ENCODE results near the gene STX16. TPM values are rescaled to one million over a fixed set of nuclear protein-coding genes. Genes with fewer than 3 reads are reported as not detected.

STX16 gene
- total RNA-seq, 4 donors from 2014 or later = 29.6 to 49.2 (median 32.8) TPM

DNA sequence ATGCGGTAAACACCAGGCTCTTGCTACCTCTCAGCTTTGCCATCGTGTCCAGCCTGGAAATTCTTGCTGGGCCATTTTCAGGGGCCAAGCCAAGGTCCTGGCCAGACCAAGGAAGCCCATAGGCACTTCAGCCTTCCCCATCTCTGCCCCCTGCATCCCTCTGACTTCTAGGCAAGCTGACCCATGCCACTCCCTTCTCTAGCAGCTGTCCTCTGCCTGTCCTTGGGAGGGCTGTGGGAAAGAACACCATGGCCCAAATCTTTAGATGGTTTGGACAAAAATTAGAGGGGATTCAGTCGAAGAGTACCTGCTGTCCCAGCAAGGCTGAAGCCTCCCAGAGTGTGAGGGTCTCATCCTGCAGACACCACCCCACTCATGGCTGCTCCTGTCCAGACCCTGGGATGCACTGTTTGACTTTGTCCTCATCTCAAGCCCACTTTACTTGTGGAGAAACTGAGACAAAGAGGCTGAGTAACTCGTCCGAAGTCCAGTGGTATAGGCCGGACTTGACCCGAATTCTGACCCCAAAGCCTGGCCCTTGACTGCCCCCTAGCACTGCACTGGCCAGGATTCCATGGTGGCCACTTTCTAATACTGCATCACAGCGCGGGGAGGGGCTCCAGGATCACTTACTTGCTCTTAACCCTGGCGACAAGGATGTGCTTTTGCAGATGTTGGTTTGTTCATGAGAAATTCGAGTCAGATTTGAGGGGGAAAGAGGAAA, 22.4 kb upstream of the STX16 start:
- Histone ChIP-seq H3K9me3 (no peaks in the 10 kb centered on the region), H3K27me3 (no peaks in the 10 kb centered on the region), H3K4me3 (no peak overlapping the region), H3K36me3 (no peaks in the 10 kb centered on the region), H3K4me1 (peaks cover 0 to 8% (median 7%) of the 10 kb centered on the region in 3 donors), H3K27ac (no peak overlapping the region)
- no peak for DNase-seq
- 77 to 88% methylated on average over 10 to 11 of the region's 11 CpGs for WGBS, 2 donors
- TF ChIP-seq POLR2A (IDR thresholded peaks at IDR 0.05) = no peak
- TF ChIP-seq, protein P1, sequence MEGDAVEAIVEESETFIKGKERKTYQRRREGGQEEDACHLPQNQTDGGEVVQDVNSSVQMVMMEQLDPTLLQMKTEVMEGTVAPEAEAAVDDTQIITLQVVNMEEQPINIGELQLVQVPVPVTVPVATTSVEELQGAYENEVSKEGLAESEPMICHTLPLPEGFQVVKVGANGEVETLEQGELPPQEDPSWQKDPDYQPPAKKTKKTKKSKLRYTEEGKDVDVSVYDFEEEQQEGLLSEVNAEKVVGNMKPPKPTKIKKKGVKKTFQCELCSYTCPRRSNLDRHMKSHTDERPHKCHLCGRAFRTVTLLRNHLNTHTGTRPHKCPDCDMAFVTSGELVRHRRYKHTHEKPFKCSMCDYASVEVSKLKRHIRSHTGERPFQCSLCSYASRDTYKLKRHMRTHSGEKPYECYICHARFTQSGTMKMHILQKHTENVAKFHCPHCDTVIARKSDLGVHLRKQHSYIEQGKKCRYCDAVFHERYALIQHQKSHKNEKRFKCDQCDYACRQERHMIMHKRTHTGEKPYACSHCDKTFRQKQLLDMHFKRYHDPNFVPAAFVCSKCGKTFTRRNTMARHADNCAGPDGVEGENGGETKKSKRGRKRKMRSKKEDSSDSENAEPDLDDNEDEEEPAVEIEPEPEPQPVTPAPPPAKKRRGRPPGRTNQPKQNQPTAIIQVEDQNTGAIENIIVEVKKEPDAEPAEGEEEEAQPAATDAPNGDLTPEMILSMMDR (IDR thresholded peaks at IDR 0.05) = no peak
- intact Hi-C loops (cut with DNase I) = no loop called here

DNA sequence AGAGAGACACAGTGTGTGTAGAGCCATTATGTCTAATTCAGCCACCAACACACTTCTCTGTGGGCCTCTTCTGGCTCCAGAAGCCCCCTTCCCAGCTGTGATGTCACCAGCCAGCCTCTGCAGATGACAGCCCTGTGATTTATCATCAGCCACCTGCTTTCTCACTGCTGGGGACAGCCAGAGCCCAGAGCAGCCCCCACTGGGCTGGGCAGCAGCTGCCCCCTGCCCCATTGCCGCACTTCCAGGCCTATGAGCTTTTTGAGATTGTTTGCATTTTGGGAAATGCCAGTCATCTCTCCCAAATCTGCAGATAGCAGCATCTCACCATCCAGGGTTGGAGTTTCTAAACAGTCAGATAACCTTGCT, 21.9 kb upstream of the STX16 start:
- no peaks in the 10 kb centered on the region for H3K36me3 ChIP-seq
- WGBS, 2 donors = no CpG with 5 or more reads among the region's 1 CpG
- no peak for DNase-seq
- TF ChIP-seq POLR2A (IDR thresholded peaks at IDR 0.05) = no peak
- TF ChIP-seq, protein P1 (IDR thresholded peaks at IDR 0.05) = no peak
- H3K9me3 ChIP-seq = no peaks in the 10 kb centered on the region
- H3K27me3 ChIP-seq = no peaks in the 10 kb centered on the region
- peaks cover 0 to 2% (median 1%) of the 10 kb centered on the region in 3 donors for H3K4me1 ChIP-seq
- H3K4me3 ChIP-seq = no peak overlapping the region
- intact Hi-C loops (cut with DNase I) = no loop called here
- no peak overlapping the region for H3K27ac ChIP-seq

DNA sequence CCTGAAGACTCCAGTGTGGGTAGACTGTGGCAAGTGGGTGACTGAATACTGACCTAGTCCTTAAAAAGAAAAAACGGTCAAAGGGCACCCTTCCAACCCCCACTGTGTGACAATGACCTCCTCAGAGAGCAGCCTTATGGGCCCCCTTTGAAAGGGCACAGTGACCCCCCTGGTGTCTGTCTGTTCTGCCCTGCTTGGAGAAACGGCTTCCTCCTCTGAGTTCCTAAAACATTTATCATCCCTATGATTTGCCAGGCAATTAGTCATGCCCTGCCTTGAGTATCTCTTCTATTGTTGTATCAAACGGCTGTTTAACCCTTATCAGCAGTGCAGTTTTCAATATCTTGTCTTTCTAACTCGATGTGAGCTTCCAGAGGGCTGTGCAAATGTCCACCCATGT, 21.0 kb upstream of the STX16 start:
- Histone ChIP-seq H3K36me3 (no peaks in the 10 kb centered on the region), H3K27me3 (no peaks in the 10 kb centered on the region), H3K9me3 (no peaks in the 10 kb centered on the region), H3K4me3 (no peak overlapping the region), H3K4me1 (peaks cover 0 to 4% (median 0%) of the 10 kb centered on the region in 3 donors), H3K27ac (no peak overlapping the region)
- WGBS, 2 donors = 13 to 15% methylated on average over 4 of the region's 4 CpGs
- TF ChIP-seq, protein P1 (IDR thresholded peaks at IDR 0.05) = no peak
- no peak for TF ChIP-seq POLR2A (IDR thresholded peaks at IDR 0.05)
- no peak for DNase-seq
- intact Hi-C loops (cut with DNase I) = no loop called here

DNA sequence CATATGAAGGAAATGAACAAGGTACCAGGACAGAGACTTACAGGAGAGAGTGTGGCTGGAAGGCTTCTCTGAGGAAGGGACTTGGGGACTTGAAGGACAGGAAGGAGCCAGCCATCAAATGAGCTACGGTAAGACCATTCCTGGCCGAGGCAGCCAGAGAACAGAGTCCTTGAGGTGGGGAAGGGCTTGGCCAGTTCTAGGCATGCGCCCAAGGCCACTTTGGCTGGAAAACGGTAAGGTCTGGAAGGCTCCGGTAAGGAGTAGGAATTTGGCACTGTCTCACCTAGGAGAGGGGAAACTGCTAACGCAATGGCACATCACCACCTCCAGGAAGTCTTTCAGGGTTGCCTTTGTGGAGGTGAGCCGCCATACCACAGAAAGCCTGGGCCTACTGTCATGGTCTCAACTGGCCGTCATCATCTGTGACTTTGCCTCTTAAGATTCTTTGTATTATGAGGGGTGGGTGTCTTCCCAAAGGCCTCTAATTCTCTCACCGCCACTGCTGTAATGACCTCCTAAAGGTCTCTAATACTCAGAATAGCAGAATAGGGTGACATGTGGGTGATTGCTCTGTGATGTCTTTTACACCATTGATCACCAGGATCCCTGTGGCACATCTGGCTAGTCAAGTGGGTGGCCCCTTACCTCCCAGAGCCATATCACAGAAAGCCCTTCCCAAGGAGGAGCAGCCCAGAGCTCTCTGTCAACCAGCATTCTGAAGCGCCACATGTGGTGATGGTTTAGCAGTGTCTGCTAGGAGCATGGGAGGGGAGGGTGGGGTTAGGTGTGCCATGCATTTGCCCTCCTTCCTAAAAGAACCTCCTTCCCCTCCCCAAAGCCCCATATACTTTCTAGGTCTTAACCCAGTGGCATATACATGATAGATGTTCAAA, 17.7 kb upstream of the STX16 start:
- intact Hi-C loops (cut with DNase I) = no loop called here
- peaks cover 0 to under 1% (median 0%) of the 10 kb centered on the region in 4 donors for H3K27me3 ChIP-seq
- WGBS, 2 donors = 89 to 93% methylated on average over 10 of the region's 10 CpGs
- H3K4me3 ChIP-seq = no peak overlapping the region
- peaks cover 0 to 4% (median 0%) of the 10 kb centered on the region in 3 donors for H3K4me1 ChIP-seq
- no peaks in the 10 kb centered on the region for H3K36me3 ChIP-seq
- no peak for DNase-seq
- no peak overlapping the region for H3K27ac ChIP-seq
- H3K9me3 ChIP-seq = no peaks in the 10 kb centered on the region
- no peak for TF ChIP-seq POLR2A (IDR thresholded peaks at IDR 0.05)
- TF ChIP-seq, protein P1 (IDR thresholded peaks at IDR 0.05) = no peak

DNA sequence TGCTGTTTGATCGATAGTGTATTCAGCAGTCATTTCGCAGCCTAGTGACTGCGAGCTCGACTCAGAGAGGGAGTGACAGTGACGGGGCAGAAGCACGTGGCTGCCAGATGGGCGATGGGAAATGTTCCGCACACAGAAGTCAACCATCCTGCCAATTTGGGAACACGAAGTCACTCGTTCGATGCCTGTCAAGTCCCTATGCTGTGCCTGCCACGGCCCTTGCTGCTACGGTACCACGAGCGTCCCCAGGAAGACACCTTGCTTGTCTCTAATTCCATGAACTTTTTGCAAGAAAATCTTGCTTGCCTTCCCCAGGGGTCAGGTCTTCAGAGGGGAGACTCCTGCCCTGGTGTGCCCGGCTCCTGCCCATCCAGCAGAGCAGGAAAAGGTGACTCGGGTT, 17.0 kb upstream of the STX16 start:
- intact Hi-C loops (cut with DNase I) = no loop called here

More for the DNA sequence above, 17.0 kb upstream of the STX16 start:
- Histone ChIP-seq H3K9me3 (no peaks in the 10 kb centered on the region), H3K4me1 (peaks cover 0 to 4% (median 0%) of the 10 kb centered on the region in 3 donors), H3K27me3 (peaks cover 0 to 6% (median 0%) of the 10 kb centered on the region in 4 donors), H3K27ac (no peak overlapping the region), H3K4me3 (no peak overlapping the region), H3K36me3 (no peaks in the 10 kb centered on the region)
- TF ChIP-seq, protein P1 (IDR thresholded peaks at IDR 0.05) = no peak
- TF ChIP-seq POLR2A (IDR thresholded peaks at IDR 0.05) = no peak
- 80 to 85% methylated on average over 17 of the region's 17 CpGs for WGBS, 2 donors
- no peak for DNase-seq

All from esophagus squamous epithelium (tissue), 5 donors.